ENCODE results near the gene QSOX1. TPM values are rescaled to one million over a fixed set of nuclear protein-coding genes. Genes with fewer than 3 reads are reported as not detected.

The QSOX1 gene
- polyA plus RNA-seq, 2 donors, result 50.6 to 173 TPM

- 84 to 86% methylated on average over 5 of the region's 5 CpGs for WGBS, 2 donors
- no peak overlapping the region for H3K4me3 ChIP-seq (ENCODE audit: low read depth in 1 of 2, low read length in 2 of 2)
- H3K4me1 ChIP-seq (ENCODE audit: control insufficient read depth in 2 of 2, insufficient read depth in 2 of 2, low read length in 1 of 2), result no peaks in the 10 kb centered on the region
- no peaks in the 10 kb centered on the region for H3K27me3 ChIP-seq (ENCODE audit: control insufficient read depth in 1 of 2, insufficient read depth in 2 of 2, low read length in 2 of 2)
- no peak overlapping the region for H3K27ac ChIP-seq (ENCODE audit: low read depth in 2 of 2, low read length in 1 of 2)
- H3K36me3 ChIP-seq (ENCODE audit: control insufficient read depth in 2 of 2, insufficient read depth in 2 of 2, low read length in 1 of 2), result peaks cover 8 to 65% of the 10 kb centered on the region in 2 donors
- no peaks in the 10 kb centered on the region for H3K9me3 ChIP-seq (ENCODE audit: control insufficient read depth in 2 of 2, insufficient read depth in 1 of 2, low read depth in 1 of 2, low read length in 1 of 2)
Measured at GRCh38 chr1:180185281-180185680, 30.6 kb downstream of the QSOX1 start.

GRCh38 chr1:180185971-180186645, 31.4 kb downstream of the QSOX1 start:
- WGBS, 2 donors, result 89 to 90% methylated on average over 9 of the region's 9 CpGs

GRCh38 chr1:180186831-180187230, 32.2 kb downstream of the QSOX1 start:
- Histone ChIP-seq H3K36me3 (ENCODE audit: control insufficient read depth in 2 of 2, insufficient read depth in 2 of 2, low read length in 1 of 2) (peaks cover 8 to 77% of the 10 kb centered on the region in 2 donors), H3K4me3 (ENCODE audit: low read depth in 1 of 2, low read length in 2 of 2) (no peak overlapping the region), H3K27me3 (ENCODE audit: control insufficient read depth in 1 of 2, insufficient read depth in 2 of 2, low read length in 2 of 2) (no peaks in the 10 kb centered on the region), H3K9me3 (ENCODE audit: control insufficient read depth in 2 of 2, insufficient read depth in 1 of 2, low read depth in 1 of 2, low read length in 1 of 2) (no peaks in the 10 kb centered on the region), H3K4me1 (ENCODE audit: control insufficient read depth in 2 of 2, insufficient read depth in 2 of 2, low read length in 1 of 2) (no peaks in the 10 kb centered on the region), H3K27ac (ENCODE audit: low read depth in 2 of 2, low read length in 1 of 2) (no peak overlapping the region)
- WGBS, 2 donors, result 70 to 73% methylated on average over 8 of the region's 8 CpGs

More at GRCh38 chr1:180185971-180186645, 31.4 kb downstream of the QSOX1 start:
- Histone ChIP-seq H3K4me1 (ENCODE audit: control insufficient read depth in 2 of 2, insufficient read depth in 2 of 2, low read length in 1 of 2) (no peaks in the 10 kb centered on the region), H3K4me3 (ENCODE audit: low read depth in 1 of 2, low read length in 2 of 2) (no peak overlapping the region), H3K27ac (ENCODE audit: low read depth in 2 of 2, low read length in 1 of 2) (no peak overlapping the region), H3K9me3 (ENCODE audit: control insufficient read depth in 2 of 2, insufficient read depth in 1 of 2, low read depth in 1 of 2, low read length in 1 of 2) (no peaks in the 10 kb centered on the region), H3K27me3 (ENCODE audit: control insufficient read depth in 1 of 2, insufficient read depth in 2 of 2, low read length in 2 of 2) (no peaks in the 10 kb centered on the region), H3K36me3 (ENCODE audit: control insufficient read depth in 2 of 2, insufficient read depth in 2 of 2, low read length in 1 of 2) (peaks cover 8 to 72% of the 10 kb centered on the region in 2 donors)

- Histone ChIP-seq H3K36me3 (ENCODE audit: control insufficient read depth in 2 of 2, insufficient read depth in 2 of 2, low read length in 1 of 2) (peaks cover 8 to 75% of the 10 kb centered on the region in 2 donors), H3K4me1 (ENCODE audit: control insufficient read depth in 2 of 2, insufficient read depth in 2 of 2, low read length in 1 of 2) (no peaks in the 10 kb centered on the region), H3K4me3 (ENCODE audit: low read depth in 1 of 2, low read length in 2 of 2) (no peak overlapping the region), H3K27me3 (ENCODE audit: control insufficient read depth in 1 of 2, insufficient read depth in 2 of 2, low read length in 2 of 2) (no peaks in the 10 kb centered on the region), H3K27ac (ENCODE audit: low read depth in 2 of 2, low read length in 1 of 2) (no peak overlapping the region), H3K9me3 (ENCODE audit: control insufficient read depth in 2 of 2, insufficient read depth in 1 of 2, low read depth in 1 of 2, low read length in 1 of 2) (no peaks in the 10 kb centered on the region)
- 88 to 92% methylated on average over 5 of the region's 5 CpGs for WGBS, 2 donors
Measured at GRCh38 chr1:180187626-180188025, 33.0 kb downstream of the QSOX1 start.

- H3K36me3 ChIP-seq (ENCODE audit: control insufficient read depth in 2 of 2, insufficient read depth in 2 of 2, low read length in 1 of 2), result peaks cover 8 to 71% of the 10 kb centered on the region in 2 donors
- WGBS, 2 donors, result 52% methylated on average over 8 of the region's 8 CpGs
Measured at GRCh38 chr1:180188091-180188506, 33.4 kb downstream of the QSOX1 start.

GRCh38 chr1:180188684-180189175, 34.1 kb downstream of the QSOX1 start:
- no peaks in the 10 kb centered on the region for H3K27me3 ChIP-seq (ENCODE audit: control insufficient read depth in 1 of 2, insufficient read depth in 2 of 2, low read length in 2 of 2)
- no peaks in the 10 kb centered on the region for H3K9me3 ChIP-seq (ENCODE audit: control insufficient read depth in 2 of 2, insufficient read depth in 1 of 2, low read depth in 1 of 2, low read length in 1 of 2)
- 89 to 90% methylated on average over 8 of the region's 8 CpGs for WGBS, 2 donors
- H3K4me3 ChIP-seq (ENCODE audit: low read depth in 1 of 2, low read length in 2 of 2), result no peak overlapping the region
- peaks cover 4 to 73% of the 10 kb centered on the region in 2 donors for H3K36me3 ChIP-seq (ENCODE audit: control insufficient read depth in 2 of 2, insufficient read depth in 2 of 2, low read length in 1 of 2)
- no peak overlapping the region for H3K27ac ChIP-seq (ENCODE audit: low read depth in 2 of 2, low read length in 1 of 2)
- H3K4me1 ChIP-seq (ENCODE audit: control insufficient read depth in 2 of 2, insufficient read depth in 2 of 2, low read length in 1 of 2), result no peaks in the 10 kb centered on the region

More at GRCh38 chr1:180188091-180188506, 33.4 kb downstream of the QSOX1 start:
- no peak overlapping the region for H3K4me3 ChIP-seq (ENCODE audit: low read depth in 1 of 2, low read length in 2 of 2)
- H3K9me3 ChIP-seq (ENCODE audit: control insufficient read depth in 2 of 2, insufficient read depth in 1 of 2, low read depth in 1 of 2, low read length in 1 of 2), result no peaks in the 10 kb centered on the region
- no peak overlapping the region for H3K27ac ChIP-seq (ENCODE audit: low read depth in 2 of 2, low read length in 1 of 2)
- H3K4me1 ChIP-seq (ENCODE audit: control insufficient read depth in 2 of 2, insufficient read depth in 2 of 2, low read length in 1 of 2), result no peaks in the 10 kb centered on the region
- no peaks in the 10 kb centered on the region for H3K27me3 ChIP-seq (ENCODE audit: control insufficient read depth in 1 of 2, insufficient read depth in 2 of 2, low read length in 2 of 2)

- WGBS, 2 donors, result 82 to 94% methylated on average over 5 of the region's 5 CpGs
- Histone ChIP-seq H3K36me3 (ENCODE audit: control insufficient read depth in 2 of 2, insufficient read depth in 2 of 2, low read length in 1 of 2) (peaks cover 6 to 69% of the 10 kb centered on the region in 2 donors), H3K27me3 (ENCODE audit: control insufficient read depth in 1 of 2, insufficient read depth in 2 of 2, low read length in 2 of 2) (no peaks in the 10 kb centered on the region), H3K9me3 (ENCODE audit: control insufficient read depth in 2 of 2, insufficient read depth in 1 of 2, low read depth in 1 of 2, low read length in 1 of 2) (no peaks in the 10 kb centered on the region), H3K4me1 (ENCODE audit: control insufficient read depth in 2 of 2, insufficient read depth in 2 of 2, low read length in 1 of 2) (peaks cover 0 to 2% of the 10 kb centered on the region in 2 donors), H3K27ac (ENCODE audit: low read depth in 2 of 2, low read length in 1 of 2) (no peak overlapping the region), H3K4me3 (ENCODE audit: low read depth in 1 of 2, low read length in 2 of 2) (no peak overlapping the region)
Measured at GRCh38 chr1:180190091-180190490, 35.4 kb downstream of the QSOX1 start.

- Histone ChIP-seq H3K36me3 (ENCODE audit: control insufficient read depth in 2 of 2, insufficient read depth in 2 of 2, low read length in 1 of 2) (peaks cover 6 to 64% of the 10 kb centered on the region in 2 donors), H3K9me3 (ENCODE audit: control insufficient read depth in 2 of 2, insufficient read depth in 1 of 2, low read depth in 1 of 2, low read length in 1 of 2) (no peaks in the 10 kb centered on the region), H3K27ac (ENCODE audit: low read depth in 2 of 2, low read length in 1 of 2) (no peak overlapping the region)
Measured at GRCh38 chr1:180192172-180192571, 37.5 kb downstream of the QSOX1 start.

GRCh38 chr1:180193141-180194047, 38.7 kb downstream of the QSOX1 start:
- no peak overlapping the region for H3K27ac ChIP-seq (ENCODE audit: low read depth in 2 of 2, low read length in 1 of 2)
- H3K36me3 ChIP-seq (ENCODE audit: control insufficient read depth in 2 of 2, insufficient read depth in 2 of 2, low read length in 1 of 2), result peaks cover 6 to 65% of the 10 kb centered on the region in 2 donors
- no peaks in the 10 kb centered on the region for H3K9me3 ChIP-seq (ENCODE audit: control insufficient read depth in 2 of 2, insufficient read depth in 1 of 2, low read depth in 1 of 2, low read length in 1 of 2)
- 86 to 87% methylated on average over 18 of the region's 18 CpGs for WGBS, 2 donors
- no peak overlapping the region for H3K4me3 ChIP-seq (ENCODE audit: low read depth in 1 of 2, low read length in 2 of 2)
- H3K4me1 ChIP-seq (ENCODE audit: control insufficient read depth in 2 of 2, insufficient read depth in 2 of 2, low read length in 1 of 2), result peaks cover 0 to 7% of the 10 kb centered on the region in 2 donors
- no peaks in the 10 kb centered on the region for H3K27me3 ChIP-seq (ENCODE audit: control insufficient read depth in 1 of 2, insufficient read depth in 2 of 2, low read length in 2 of 2)

More at GRCh38 chr1:180192172-180192571, 37.5 kb downstream of the QSOX1 start:
- no peaks in the 10 kb centered on the region for H3K27me3 ChIP-seq (ENCODE audit: control insufficient read depth in 1 of 2, insufficient read depth in 2 of 2, low read length in 2 of 2)
- WGBS, 2 donors, result 86 to 91% methylated on average over 7 of the region's 7 CpGs
- H3K4me1 ChIP-seq (ENCODE audit: control insufficient read depth in 2 of 2, insufficient read depth in 2 of 2, low read length in 1 of 2), result peaks cover 0 to 2% of the 10 kb centered on the region in 2 donors
- H3K4me3 ChIP-seq (ENCODE audit: low read depth in 1 of 2, low read length in 2 of 2), result no peak overlapping the region
